ENCODE measurements around the gene SLC29A3. TPM values are rescaled to one million over a fixed set of nuclear protein-coding genes. Genes with fewer than 3 reads are reported as not detected.

The SLC29A3 gene
- total and polyA plus RNA-seq, 2 of the 8 experiments (the other 6 are each of a cell fraction or from before 2014, with no cell fraction given): 14.0 to 24.6 TPM

DNA sequence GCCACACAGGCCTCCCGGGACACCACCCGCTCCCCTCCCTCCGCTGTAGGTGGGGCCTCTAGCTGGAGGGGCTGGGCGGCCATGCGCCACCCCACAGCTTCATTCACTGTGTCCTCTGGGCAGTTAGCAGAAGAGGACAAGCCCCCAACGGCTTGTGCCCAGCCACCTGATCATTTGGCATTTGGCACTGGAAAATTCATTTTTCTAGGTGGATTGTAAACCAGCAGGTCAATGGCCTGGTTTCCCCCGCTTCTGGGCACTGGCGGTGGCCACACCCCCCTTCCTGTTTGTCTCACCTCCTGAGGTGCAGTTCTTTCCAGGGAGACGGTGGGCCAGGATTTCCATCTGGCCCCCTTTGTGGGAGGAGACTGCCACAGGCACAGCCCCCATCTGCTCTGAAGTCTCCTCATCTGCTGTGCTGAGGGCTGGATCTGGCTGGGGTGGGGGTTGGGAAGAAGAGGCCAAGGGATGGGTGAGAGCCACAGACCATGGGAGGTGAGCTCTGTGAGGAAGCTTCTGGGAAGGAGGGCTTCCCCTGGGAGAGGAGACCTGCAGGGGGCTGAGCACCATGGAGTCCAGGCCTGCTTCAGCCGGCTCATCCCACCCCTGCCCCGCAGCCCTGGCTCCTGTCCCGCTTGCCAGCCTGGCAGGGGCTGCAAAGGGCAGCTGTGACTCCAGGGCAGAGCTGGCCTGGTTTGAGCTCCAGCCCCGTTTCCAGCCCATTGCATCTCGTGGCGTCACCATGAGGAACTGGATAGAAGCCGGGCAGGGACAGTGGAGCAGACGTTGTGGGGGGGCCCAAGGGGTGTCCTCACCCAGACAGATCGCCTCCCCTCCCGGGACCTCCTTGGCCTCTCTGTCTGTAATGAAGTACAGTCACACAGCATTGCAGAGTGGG is 40.1 kb upstream of the SLC29A3 start:
- 77% methylated on average over 11 of the region's 19 CpGs; no CpG with 5 or more reads in 1 of the 2 experiments for WGBS, 2 experiments (ENCODE audit: extremely low coverage in 1 of 2, insufficient coverage in 1 of 2, insufficient read length in 1 of 2, insufficient replicate concordance in 2 of 2, low coverage in 1 of 2, low lambda C conversion rate in 2 of 2, missing lambda C conversion rate in 1 of 2)
- ChIA-PET CTCF (ENCODE audit: partially characterized antibody) (interaction anchor here (1.0 to 11.2 kb wide), 9 partner anchors 8 to 377 kb away, joined by 3 to 175 read pairs (median 9); no protein-coding TSS in a partner anchor), POLR2A (ENCODE audit: partially characterized antibody) (interaction anchor here (1.1 to 3.8 kb wide), 4 partner anchors 9 to 23 kb away, joined by 4 to 13 read pairs (median 5); no protein-coding TSS in a partner anchor)
- no peak overlapping the region for H2AFZ ChIP-seq (ENCODE audit: low read length)
- H3K56ac ChIP-seq (replicated peaks; ENCODE audit: insufficient read length, low read depth, low read length): no peak overlapping the region
- H3K18ac ChIP-seq (ENCODE audit: extremely low read depth, low read length): peak overlapping the region; percentile 83
- H4K5ac ChIP-seq (ENCODE audit: insufficient read length, low read depth, low read length): no peak overlapping the region
- peak overlapping the region; percentile 65; the same call in 1 of the 2 replicates for H4K8ac ChIP-seq (ENCODE audit: extremely low read depth, insufficient read depth, low read length)
- H3K14ac ChIP-seq (ENCODE audit: insufficient read length): no peak overlapping the region
- peak overlapping the region; percentile 83; the same call in 1 of the 2 replicates for H2BK15ac ChIP-seq (ENCODE audit: low read length)
- H3K27ac ChIP-seq (ENCODE audit: low read depth, low read length): no peak overlapping the region; the same call in 1 of the 2 replicates
- no peak overlapping the region for H3K4me3 ChIP-seq (ENCODE audit: extremely low read depth in 1 of 4, insufficient read depth in 2 of 4, low read depth in 3 of 4, low read length in 4 of 4)
- no peak overlapping the region for H2BK120ac ChIP-seq (replicated peaks; ENCODE audit: low read depth, low read length)
- H2BK20ac ChIP-seq (ENCODE audit: low read length): no peak overlapping the region
- FAIRE-seq (no peak), DNase-seq (ENCODE audit: low read depth in 1 of 2, low spot score in 2 of 2) (no peak)
- no peak overlapping the region for H3K4ac ChIP-seq (replicated peaks; ENCODE audit: insufficient read length, low read depth, low read length)
- H2BK5ac ChIP-seq (ENCODE audit: low read depth, low read length): 0 out of 2 replicates have a peak overlapping the region, but pooled peaks have one; percentile 16
- no peak overlapping the region; a peak in 1 of 7 replicates for H3K9ac ChIP-seq (replicated peaks in 1 of 4; ENCODE audit: extremely low read depth in 1 of 4, low read depth in 3 of 4, low read length in 3 of 4)
- peak overlapping the region; percentile 15 for H4K91ac ChIP-seq (replicated peaks; ENCODE audit: insufficient read length, low read length)
- no peak overlapping the region for H2AK5ac ChIP-seq (ENCODE audit: low read depth, low read length)
- peaks cover 2% of the 10 kb centered on the region; the same call in 1 of the 2 replicates for H3K79me1 ChIP-seq (ENCODE audit: low read depth, low read length)
- peaks cover 0 to 5% (median 2%) of the 10 kb centered on the region in 4 experiments; a peak in 1 of 8 replicates for H3K36me3 ChIP-seq (ENCODE audit: control insufficient read depth in 2 of 4, insufficient read depth in 4 of 4, low read length in 3 of 4)
- no peaks in the 10 kb centered on the region for H4K20me1 ChIP-seq (replicated peaks in 1 of 2; ENCODE audit: control insufficient read depth in 1 of 2, insufficient read depth in 2 of 2, low read length in 2 of 2)
- peaks cover 0 to 25% (median 16%) of the 10 kb centered on the region in 4 experiments; a peak in 6 of 7 replicates for H3K4me1 ChIP-seq (replicated peaks in 1 of 4; ENCODE audit: control insufficient read depth in 3 of 4, insufficient read depth in 4 of 4, low read length in 3 of 4)
- H3K23me2 ChIP-seq (ENCODE audit: low read depth, low read length): no peaks in the 10 kb centered on the region
- no peaks in the 10 kb centered on the region for H3K9me3 ChIP-seq (ENCODE audit: insufficient read depth in 2 of 2, low read depth in 1 of 2, low read length in 1 of 2)
- H3K27me3 ChIP-seq (replicated peaks in 1 of 4; ENCODE audit: control insufficient read depth in 3 of 4, extremely low read depth in 1 of 4, insufficient read depth in 3 of 4, low read length in 3 of 4): no peaks in the 10 kb centered on the region
- H3K23ac ChIP-seq (ENCODE audit: insufficient read length): no peak overlapping the region
- H3K79me2 ChIP-seq (ENCODE audit: control insufficient read depth in 1 of 2, insufficient read depth in 2 of 2, low read length in 2 of 2): peaks cover 0 to 4% of the 10 kb centered on the region in 2 experiments; a peak in 1 of 4 replicates
- H3K4me2 ChIP-seq (ENCODE audit: insufficient read depth in 1 of 2, low read depth in 2 of 2, low read length in 2 of 2): peak overlapping the region; percentile 20 to 29; a peak in 2 of 4 replicates
- H2BK12ac ChIP-seq (ENCODE audit: low read depth, low read length): peak overlapping the region; percentile 50; the same call in 1 of the 2 replicates
- TF ChIP-seq NANOG (IDR thresholded peaks at IDR 0.05; ENCODE audit: insufficient read depth, low read depth, low read length, poor library complexity, severe bottlenecking): no peak
- TF ChIP-seq TAF7 (optimal IDR thresholded peaks at IDR 0.05; ENCODE audit: borderline replicate concordance, low read depth, low read length): no peak
- no peak for TF ChIP-seq CBX8 (IDR thresholded peaks at IDR 0.05; ENCODE audit: borderline replicate concordance, low read depth, low read length)
- TF ChIP-seq CHD1 (IDR thresholded peaks at IDR 0.05; ENCODE audit: low read depth, low read length): no peak
- no peak for TF ChIP-seq GTF2F1 (IDR thresholded peaks at IDR 0.05; ENCODE audit: borderline replicate concordance, low read depth, low read length)
- TF ChIP-seq PHF8 (conservative IDR thresholded peaks at IDR 0.05; ENCODE audit: low read depth, low read length): no peak
- no peak for TF ChIP-seq CBX5 (IDR thresholded peaks at IDR 0.05; ENCODE audit: low read depth, low read length)
- TF ChIP-seq CREB1 (IDR thresholded peaks at IDR 0.05): no peak
- TF ChIP-seq TBP (IDR thresholded peaks at IDR 0.05; ENCODE audit: low read depth, low read length): no peak
- no peak for TF ChIP-seq RBBP5 (IDR thresholded peaks at IDR 0.05; ENCODE audit: borderline replicate concordance, low read depth, low read length)
- no peak for TF ChIP-seq POLR2A (IDR thresholded peaks at IDR 0.05; ENCODE audit: control extremely low read depth in 1 of 2, low read depth in 2 of 2, low read length in 2 of 2)

All from H1 (cell line).